Activated CD4-positive, alpha-beta T cell treated with anti-CD3 and anti-CD28 coated beads, Interleukin-2, amount 10 ng/mL, durations not matched to agents 24 days and 14 days (primary cell): ENCODE data around the gene INTS12. TPM values are rescaled to one million over a fixed set of nuclear protein-coding genes. Genes with fewer than 3 reads are reported as not detected.
"Not testable (repeated sequence)": the region's sequence is repeated elsewhere in the genome, so short reads cannot be mapped to it uniquely, and the experiment has no call there.

Experiments used
- DNase-seq: peaks from one replicate; pipeline ENCODE4 v3.0.0; 2022
- H3K27ac Mint-ChIP-seq: one replicate; pipeline ENCODE4 v1.8.0; 2022; ENCODE audit warnings: mild to moderate bottlenecking, mixed read lengths
- H3K27me3 Mint-ChIP-seq: one replicate; pipeline ENCODE4 v1.8.0; 2022; ENCODE audit warnings: mixed read lengths
- H3K36me3 Mint-ChIP-seq: one replicate; pipeline ENCODE4 v1.8.0; 2022; ENCODE audit warnings: low read depth, mild to moderate bottlenecking, mixed read lengths
- H3K4me1 Mint-ChIP-seq: one replicate; pipeline ENCODE4 v1.8.0; 2021; ENCODE audit warnings: mixed read lengths
- H3K4me3 Mint-ChIP-seq: one replicate; pipeline ENCODE4 v1.8.0; 2022; ENCODE audit warnings: mild to moderate bottlenecking, moderate library complexity, mixed read lengths
- H3K9me3 Mint-ChIP-seq: one replicate; pipeline ENCODE4 v1.8.0; 2021; ENCODE audit warnings: mixed read lengths
- intact Hi-C: fragments of 100-400 bp; cut with micrococcal nuclease; formaldehyde crosslinking; loops from one replicate; pipeline ENCODE4 v1.15.1; 2023
- total RNA-seq: library from RNA; stranded (reverse); gene quantifications from 2 replicates; pipeline ENCODE4 v1.2.3, GENCODE V29; 2022

The INTS12 gene
- total RNA-seq, 1 donor from 2014 or later = 24.4 TPM

GRCh38 chr4:105712766-105713165, 4.3 kb upstream of the INTS12 start:
- Mint-ChIP-seq H3K4me3 (no peak overlapping the region), H3K27me3 (peaks cover 1% of the 10 kb centered on the region), H3K9me3 (no peaks in the 10 kb centered on the region), H3K36me3 (no peaks in the 10 kb centered on the region), H3K27ac (no peak overlapping the region), H3K4me1 (peaks cover 6% of the 10 kb centered on the region)
- intact Hi-C loops = loop anchor here (10.0 kb wide), 1 partner anchor 408 kb away; no protein-coding TSS in a partner anchor
- DNase-seq = no peak

- H3K27ac Mint-ChIP-seq = no peak overlapping the region
- peaks cover 1% of the 10 kb centered on the region for H3K27me3 Mint-ChIP-seq
- intact Hi-C loops = loop anchor here (10.0 kb wide), 1 partner anchor 406 kb away; no protein-coding TSS in a partner anchor
- H3K4me1 Mint-ChIP-seq = peaks cover 15% of the 10 kb centered on the region
- H3K9me3 Mint-ChIP-seq = no peaks in the 10 kb centered on the region
- no peak overlapping the region for H3K4me3 Mint-ChIP-seq
- peaks cover 2% of the 10 kb centered on the region for H3K36me3 Mint-ChIP-seq
- DNase-seq = no peak
Measured at GRCh38 chr4:105710678-105711077, 2.2 kb upstream of the INTS12 start.

- peaks cover 1% of the 10 kb centered on the region for H3K27me3 Mint-ChIP-seq
- no peak overlapping the region for H3K27ac Mint-ChIP-seq
- intact Hi-C loops = loop anchor here (10.0 kb wide), 1 partner anchor 405 kb away; no protein-coding TSS in a partner anchor
- H3K4me1 Mint-ChIP-seq = peaks cover 15% of the 10 kb centered on the region
- no peak for DNase-seq
- H3K36me3 Mint-ChIP-seq = peaks cover 3% of the 10 kb centered on the region
- peak overlapping the region; percentile 99 for H3K4me3 Mint-ChIP-seq
- no peaks in the 10 kb centered on the region for H3K9me3 Mint-ChIP-seq
Measured at GRCh38 chr4:105710012-105710600, 1.6 kb upstream of the INTS12 start.

GRCh38 chr4:105709081-105709450, 577 bp upstream of the INTS12 start:
- peaks cover under 1% of the 10 kb centered on the region for H3K27me3 Mint-ChIP-seq
- peak overlapping the region; percentile 99 for H3K4me3 Mint-ChIP-seq
- DNase-seq = no peak
- H3K36me3 Mint-ChIP-seq = peaks cover 3% of the 10 kb centered on the region
- peaks cover 15% of the 10 kb centered on the region for H3K4me1 Mint-ChIP-seq
- no peaks in the 10 kb centered on the region for H3K9me3 Mint-ChIP-seq
- H3K27ac Mint-ChIP-seq = peak overlapping the region; percentile 94
- intact Hi-C loops = loop anchor here (2.0 to 5.0 kb wide), 3 partner anchors 236 to 742 kb away; partner anchors contain the start of genes AIMP1 and TBCK

- DNase-seq = no peak
- intact Hi-C loops = loop anchor here (1.0 to 5.0 kb wide), 4 partner anchors 235 to 740 kb away; partner anchors contain the start of genes AIMP1, TBCK and TET2
- Mint-ChIP-seq H3K9me3 (no peaks in the 10 kb centered on the region), H3K4me3 (peak overlapping the region; percentile 99), H3K36me3 (peaks cover 3% of the 10 kb centered on the region), H3K4me1 (peaks cover 15% of the 10 kb centered on the region), H3K27ac (peak overlapping the region; percentile 94), H3K27me3 (no peaks in the 10 kb centered on the region)
Measured at GRCh38 chr4:105707782-105708180, 708 bp downstream of the INTS12 start.

- DNase-seq = no peak
- Mint-ChIP-seq H3K4me3 (no peak overlapping the region), H3K4me1 (peaks cover 3% of the 10 kb centered on the region), H3K27me3 (no peaks in the 10 kb centered on the region), H3K36me3 (peaks cover 27% of the 10 kb centered on the region), H3K9me3 (no peaks in the 10 kb centered on the region), H3K27ac (no peak overlapping the region)
- intact Hi-C loops = no loop called here
Measured at GRCh38 chr4:105698607-105699006, 9.9 kb downstream of the INTS12 start.

GRCh38 chr4:105695832-105696231, 12.7 kb downstream of the INTS12 start:
- DNase-seq, H3K27me3 Mint-ChIP-seq, H3K9me3 Mint-ChIP-seq, H3K4me1 Mint-ChIP-seq, H3K4me3 Mint-ChIP-seq, H3K27ac Mint-ChIP-seq, intact Hi-C loops: not testable (repeated sequence)
- peaks cover 34% of the 10 kb centered on the region for H3K36me3 Mint-ChIP-seq

GRCh38 chr4:105694812-105695211, 13.7 kb downstream of the INTS12 start:
- H3K4me3 Mint-ChIP-seq, H3K4me1 Mint-ChIP-seq, intact Hi-C loops, H3K9me3 Mint-ChIP-seq, DNase-seq, H3K27ac Mint-ChIP-seq, H3K27me3 Mint-ChIP-seq: not testable (repeated sequence)
- peaks cover 34% of the 10 kb centered on the region for H3K36me3 Mint-ChIP-seq

- DNase-seq = no peak
- no peak overlapping the region for H3K27ac Mint-ChIP-seq
- intact Hi-C loops = no loop called here
Measured at GRCh38 chr4:105686571-105686970, 21.9 kb downstream of the INTS12 start.

GRCh38 chr4:105683038-105683437, 25.5 kb downstream of the INTS12 start:
- Mint-ChIP-seq H3K36me3 (peaks cover 24% of the 10 kb centered on the region), H3K4me1 (no peaks in the 10 kb centered on the region), H3K4me3 (no peak overlapping the region), H3K9me3 (no peaks in the 10 kb centered on the region), H3K27ac (no peak overlapping the region), H3K27me3 (no peaks in the 10 kb centered on the region)
- intact Hi-C loops = no loop called here
- no peak for DNase-seq

More at GRCh38 chr4:105686571-105686970, 21.9 kb downstream of the INTS12 start:
- Mint-ChIP-seq H3K27me3 (no peaks in the 10 kb centered on the region), H3K4me1 (no peaks in the 10 kb centered on the region), H3K4me3 (no peak overlapping the region), H3K36me3 (peaks cover 28% of the 10 kb centered on the region), H3K9me3 (no peaks in the 10 kb centered on the region)

- H3K9me3 Mint-ChIP-seq = no peaks in the 10 kb centered on the region
- no peak for DNase-seq
- H3K4me3 Mint-ChIP-seq = no peak overlapping the region
- peaks cover 2% of the 10 kb centered on the region for H3K27me3 Mint-ChIP-seq
- H3K27ac Mint-ChIP-seq = no peak overlapping the region
- H3K4me1 Mint-ChIP-seq = no peaks in the 10 kb centered on the region
- peaks cover 17% of the 10 kb centered on the region for H3K36me3 Mint-ChIP-seq
- intact Hi-C loops = no loop called here
Measured at GRCh38 chr4:105679186-105679585, 29.3 kb downstream of the INTS12 start.

- peaks cover 7% of the 10 kb centered on the region for H3K27me3 Mint-ChIP-seq
- H3K27ac Mint-ChIP-seq = no peak overlapping the region
- H3K36me3 Mint-ChIP-seq = peaks cover 11% of the 10 kb centered on the region
- H3K4me1 Mint-ChIP-seq = no peaks in the 10 kb centered on the region
- intact Hi-C loops = no loop called here
- no peaks in the 10 kb centered on the region for H3K9me3 Mint-ChIP-seq
- DNase-seq = no peak
- no peak overlapping the region for H3K4me3 Mint-ChIP-seq
Measured at GRCh38 chr4:105677709-105678108, 30.8 kb downstream of the INTS12 start.

- no peak for DNase-seq
- intact Hi-C loops = no loop called here
- H3K27me3 Mint-ChIP-seq = peaks cover 20% of the 10 kb centered on the region
- H3K4me1 Mint-ChIP-seq = no peaks in the 10 kb centered on the region
- no peaks in the 10 kb centered on the region for H3K9me3 Mint-ChIP-seq
- H3K4me3 Mint-ChIP-seq = no peak overlapping the region
- no peak overlapping the region for H3K27ac Mint-ChIP-seq
- no peaks in the 10 kb centered on the region for H3K36me3 Mint-ChIP-seq
Measured at GRCh38 chr4:105674011-105674410, 34.5 kb downstream of the INTS12 start.

- no peak for DNase-seq
- H3K9me3 Mint-ChIP-seq = no peaks in the 10 kb centered on the region
- no peak overlapping the region for H3K27ac Mint-ChIP-seq
- H3K27me3 Mint-ChIP-seq = peaks cover 22% of the 10 kb centered on the region
- H3K36me3 Mint-ChIP-seq = no peaks in the 10 kb centered on the region
- no peak overlapping the region for H3K4me3 Mint-ChIP-seq
- no peaks in the 10 kb centered on the region for H3K4me1 Mint-ChIP-seq
- intact Hi-C loops = no loop called here
Measured at GRCh38 chr4:105671301-105671700, 37.2 kb downstream of the INTS12 start.

GRCh38 chr4:105670684-105671083, 37.8 kb downstream of the INTS12 start:
- Mint-ChIP-seq H3K4me1 (no peaks in the 10 kb centered on the region), H3K27ac (no peak overlapping the region), H3K27me3 (peaks cover 20% of the 10 kb centered on the region), H3K36me3 (no peaks in the 10 kb centered on the region), H3K4me3 (no peak overlapping the region), H3K9me3 (no peaks in the 10 kb centered on the region)
- DNase-seq = no peak
- intact Hi-C loops = no loop called here
